Thyroid gland (tissue), 4 donors: Measurements from ENCODE around the gene SLC1A5.

ENCODE experiments used
- CTCF ChIP-seq, 6 experiments: fragments of 200-600 bp in 3 of 6; fragments of 450-650 bp in 3 of 6; sonication (generic) in 3 of 6; IDR thresholded peaks; one replicate each; pipeline ENCODE4 v1.5.1; 2016 to 2019; ENCODE audit warnings: antibody characterized with exemption in 6 of 6, mild to moderate bottlenecking in 2 of 6, inconsistent platforms in 1 of 6, moderate library complexity in 1 of 6
- POLR2A ChIP-seq, 2 donors: fragments of 450-650 bp; IDR thresholded peaks; one replicate each; pipeline ENCODE4 v1.6.1; 2017; ENCODE audit warnings: antibody characterized with exemption in 2 of 2, mild to moderate bottlenecking in 2 of 2, moderate library complexity in 1 of 2

GRCh38 chr19:46760363-46760762, 28.0 kb downstream of the SLC1A5 start:
- TF ChIP-seq CTCF (IDR thresholded peaks at IDR 0.05): no peak
- no peak for TF ChIP-seq POLR2A (IDR thresholded peaks at IDR 0.05)
